K562 (cell line): ENCODE measurements around the gene CCDC127. TPM values are rescaled to one million over a fixed set of nuclear protein-coding genes. Genes with fewer than 3 reads are reported as not detected.

Source experiments
- ATAC-seq: fragments of 200-7000 bp; cut with Tn5 transposase; 3 replicates; pipeline ENCODE4 v1.9.1; 2020; ENCODE audit warnings: moderate library complexity
- BruUV-seq: library from RNA; stranded (reverse); fragments of 400-500 nt; replicated peaks from 2 replicates; lab custom pipeline; 2021; lab: Mats Ljungman, UMichigan
- CTCF ChIA-PET: fragments of 300-600 bp; formaldehyde crosslinking; extraction: SDS; loops from one replicate; lab custom pipeline; 2021; ENCODE audit warnings: low intra/inter-chr PET ratio; lab: Yijun Ruan, JAX
- POLR2A ChIA-PET: fragments of 300-600, 350-650 bp; sonication (Branson Sonifier 250); formaldehyde crosslinking; extraction: SDS; loops from one replicate; lab custom pipeline; 2021; ENCODE audit warnings: antibody characterized with exemption, inconsistent platforms; lab: Yijun Ruan, JAX
- DNase-seq, 4 experiments: peaks; one replicate each; pipeline versions ENCODE4 v3.0.0 to v3.0.0-alpha.2; 2011 to 2018; ENCODE audit warnings: low spot score in 3 of 4, mixed read lengths in 3 of 4; ENCODE audit errors: extremely low read depth in 1 of 4
- FAIRE-seq: peaks from 2 replicates; lab custom pipeline; 2011; peaks lifted over from hg19 to GRCh38; lab: Jason Lieb, UNC
- H2AFZ ChIP-seq: 2 replicates; pipeline ENCODE4 v1.6.0; 2011; ENCODE audit warnings: low read depth, low read length, control low read depth, inconsistent platforms
- H3K27ac ChIP-seq: fragments of 200-600 bp; 3 replicates; pipeline ENCODE4 v1.8.0; 2011; ENCODE audit warnings: low read depth, mild to moderate bottlenecking, control low read depth, inconsistent platforms, low read length, moderate library complexity, mixed read lengths; ENCODE audit errors: extremely low read depth
- H3K27me3 ChIP-seq, 2 experiments: fragments of 300-600 bp in 1 of 2; 2 replicates in 1 of 2; 3 replicates in 1 of 2; pipeline versions ENCODE4 v1.6.0 to v1.8.0; 2011; ENCODE audit warnings: inconsistent platforms in 2 of 2, low read length in 2 of 2, mild to moderate bottlenecking in 1 of 2, mixed read lengths in 1 of 2, moderate library complexity in 1 of 2; ENCODE audit not compliant: control insufficient read depth in 2 of 2, insufficient read depth in 2 of 2
- H3K36me3 ChIP-seq: fragments of 300-600 bp; 3 replicates; pipeline ENCODE4 v1.8.0; 2011; ENCODE audit warnings: mild to moderate bottlenecking, low read length, inconsistent platforms; ENCODE audit not compliant: control insufficient read depth, insufficient read depth
- H3K4me1 ChIP-seq, 2 experiments: fragments of 200-600 bp in 1 of 2; replicated peaks in 1 of 2; 2 replicates in 1 of 2; 3 replicates in 1 of 2; pipeline versions ENCODE4 v1.5.1 to v1.8.0; 2011; ENCODE audit warnings: inconsistent platforms in 2 of 2, low read length in 2 of 2, mild to moderate bottlenecking in 1 of 2, mixed read lengths in 1 of 2, moderate library complexity in 1 of 2; ENCODE audit not compliant: control insufficient read depth in 2 of 2, insufficient read depth in 2 of 2
- H3K4me2 ChIP-seq: 2 replicates; pipeline ENCODE4 v1.6.1; 2011; ENCODE audit warnings: low read length, control low read depth, inconsistent platforms, mixed read lengths; ENCODE audit not compliant: insufficient read depth
- H3K4me3 ChIP-seq: fragments of 200-600 bp; sonication (generic), shearing (Covaris generic); 2 replicates; pipeline ENCODE4 v1.5.1; 2016; ENCODE audit warnings: control low read depth, inconsistent platforms
- H3K79me2 ChIP-seq: fragments of 200-600 bp; 3 replicates; pipeline ENCODE4 v1.8.0; 2011; ENCODE audit warnings: low read length, inconsistent platforms; ENCODE audit not compliant: control insufficient read depth, insufficient read depth
- H3K9ac ChIP-seq, 2 experiments: 2 replicates each; pipeline versions ENCODE4 v1.6.0 to v1.6.1; 2011; ENCODE audit warnings: low read depth in 2 of 2, low read length in 2 of 2, control low read depth in 1 of 2, inconsistent platforms in 1 of 2, mild to moderate bottlenecking in 1 of 2, mixed read lengths in 1 of 2; ENCODE audit not compliant: insufficient read depth in 1 of 2
- H3K9me1 ChIP-seq: one replicate; pipeline ENCODE4 v1.6.0; 2011; ENCODE audit warnings: inconsistent platforms, mild to moderate bottlenecking, low read length, moderate library complexity; ENCODE audit not compliant: control insufficient read depth, insufficient read depth
- H3K9me3 ChIP-seq: replicated peaks from 2 replicates; pipeline ENCODE4 v1.5.1; 2011; ENCODE audit warnings: low read depth, low read length, inconsistent platforms; ENCODE audit not compliant: control insufficient read depth, insufficient read depth
- H4K20me1 ChIP-seq: replicated peaks from 2 replicates; pipeline ENCODE4 v1.6.1; 2011; ENCODE audit warnings: low read length, inconsistent platforms, mixed read lengths; ENCODE audit not compliant: control insufficient read depth, insufficient read depth
- DMBX1 ChIP-seq: fragments of 250-450 bp; sonication (Bioruptor Pico); IDR thresholded peaks from 2 replicates; pipeline ENCODE4 v1.8.0; 2022; ENCODE audit warnings: inconsistent platforms, mild to moderate bottlenecking, moderate library complexity, borderline replicate concordance
- EGR1 ChIP-seq: fragments of 450-650 bp; conservative IDR thresholded peaks from 2 replicates; pipeline ENCODE4 v1.6.1; 2017; ENCODE audit warnings: mild to moderate bottlenecking
- ELF2 ChIP-seq: fragments of 250-450 bp; sonication (Bioruptor Pico); IDR thresholded peaks from 2 replicates; pipeline ENCODE4 v1.5.0; 2021; ENCODE audit warnings: mild to moderate bottlenecking
- FOXK2 ChIP-seq, 2 experiments: fragments of 450-650 bp; IDR thresholded peaks in 1 of 2; conservative IDR thresholded peaks in 1 of 2; 2 replicates each; pipeline ENCODE4 v1.6.1; 2016; ENCODE audit warnings: low read depth in 2 of 2, mild to moderate bottlenecking in 1 of 2
- L3MBTL2 ChIP-seq: fragments of 450-650 bp; IDR thresholded peaks from 2 replicates; pipeline ENCODE4 v1.6.1; 2016; ENCODE audit warnings: mild to moderate bottlenecking, moderate library complexity
- WGBS: fragments of 100-300 bp; shearing (Covaris generic); methylation state at CpG from one replicate; pipeline ENCODE4 v1.1.6; 2016; ENCODE audit warnings: low coverage, mixed read lengths; ENCODE audit not compliant: insufficient coverage; ENCODE audit errors: missing lambda C conversion rate; 5-methylcytosine and 5-hydroxymethylcytosine counted together
- in situ Hi-C: fragments of 300-500 bp; cut with MboI; formaldehyde crosslinking; loops from 4 replicates; pipeline ENCODE4 v1.15.0; 2018; ENCODE audit warnings: inconsistent platforms, mixed read lengths
- intact Hi-C: fragments of 100-400 bp; cut with micrococcal nuclease; formaldehyde crosslinking; loops from 2 replicates; pipeline ENCODE4 v1.14.2; 2022
- polyA plus RNA-seq, 8 experiments: library from polyadenylated mRNA; depleted of rRNA in 4 of 8; stranded (reverse) in 5 of 8; unstranded in 3 of 8; fragments of >200 nt; fragmentation: Nextera tagmentation in 2 of 8; fragmentation: Illumina TruSeq in 1 of 8; extraction: Ambion mirVana in 2 of 8; extraction: Trizol in 1 of 8; gene quantifications; 2 replicates each; pipeline versions ENCODE4 v1.2.1 to v1.2.3, GENCODE V29; 2011 to 2014; ENCODE audit warnings: inconsistent platforms in 1 of 8, missing spikeins in 1 of 8
- total RNA-seq, 7 experiments: library from RNA; depleted of rRNA in 6 of 7; stranded (reverse); fragments of >200 nt in 6 of 7; fragmentation: Illumina TruSeq in 2 of 7; extraction: Trizol in 2 of 7; gene quantifications; 2 replicates each; pipeline versions ENCODE4 v1.2.1 to v1.2.3, GENCODE V29; 2011 to 2021; ENCODE audit warnings: low replicate concordance in 1 of 7
- TF ChIP-seq, protein P1 (sequence below): sonication (generic); formaldehyde crosslinking; IDR thresholded peaks from 2 replicates; pipeline ENCODE4 v1.9.0; 2022; ENCODE audit warnings: mild to moderate bottlenecking, missing genetic modification reagents
- TF ChIP-seq, protein P2 (sequence below): fragments of 250-450 bp; sonication (Bioruptor Pico); IDR thresholded peaks from 2 replicates; pipeline ENCODE4 v1.5.0; 2021; ENCODE audit warnings: mild to moderate bottlenecking, moderate library complexity

CCDC127 gene
- total and polyA plus RNA-seq, 9 of the 15 experiments (the other 6 are each of a cell fraction or from before 2014, with no cell fraction given), result 2.7 to 4.5 (median 4.1) TPM

- H3K4me2 ChIP-seq, result no peak overlapping the region
- no peaks in the 10 kb centered on the region for H3K9me1 ChIP-seq
- H3K4me1 ChIP-seq, result peaks cover 0 to 54% of the 10 kb centered on the region in 2 experiments; a peak in 2 of 5 replicates
- BruUV-seq, result no TSS peak
- H3K27ac ChIP-seq, result no peak overlapping the region
- DNase-seq (no peak), FAIRE-seq (no peak)
- CTCF ChIA-PET, result no interaction called here
- TF ChIP-seq, protein P1, sequence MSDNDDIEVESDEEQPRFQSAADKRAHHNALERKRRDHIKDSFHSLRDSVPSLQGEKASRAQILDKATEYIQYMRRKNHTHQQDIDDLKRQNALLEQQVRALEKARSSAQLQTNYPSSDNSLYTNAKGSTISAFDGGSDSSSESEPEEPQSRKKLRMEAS (CRISPR knock-in tag), result peak; percentile 37
- no peak for TF ChIP-seq ELF2
- TF ChIP-seq DMBX1, result no peak
- TF ChIP-seq, protein P2, sequence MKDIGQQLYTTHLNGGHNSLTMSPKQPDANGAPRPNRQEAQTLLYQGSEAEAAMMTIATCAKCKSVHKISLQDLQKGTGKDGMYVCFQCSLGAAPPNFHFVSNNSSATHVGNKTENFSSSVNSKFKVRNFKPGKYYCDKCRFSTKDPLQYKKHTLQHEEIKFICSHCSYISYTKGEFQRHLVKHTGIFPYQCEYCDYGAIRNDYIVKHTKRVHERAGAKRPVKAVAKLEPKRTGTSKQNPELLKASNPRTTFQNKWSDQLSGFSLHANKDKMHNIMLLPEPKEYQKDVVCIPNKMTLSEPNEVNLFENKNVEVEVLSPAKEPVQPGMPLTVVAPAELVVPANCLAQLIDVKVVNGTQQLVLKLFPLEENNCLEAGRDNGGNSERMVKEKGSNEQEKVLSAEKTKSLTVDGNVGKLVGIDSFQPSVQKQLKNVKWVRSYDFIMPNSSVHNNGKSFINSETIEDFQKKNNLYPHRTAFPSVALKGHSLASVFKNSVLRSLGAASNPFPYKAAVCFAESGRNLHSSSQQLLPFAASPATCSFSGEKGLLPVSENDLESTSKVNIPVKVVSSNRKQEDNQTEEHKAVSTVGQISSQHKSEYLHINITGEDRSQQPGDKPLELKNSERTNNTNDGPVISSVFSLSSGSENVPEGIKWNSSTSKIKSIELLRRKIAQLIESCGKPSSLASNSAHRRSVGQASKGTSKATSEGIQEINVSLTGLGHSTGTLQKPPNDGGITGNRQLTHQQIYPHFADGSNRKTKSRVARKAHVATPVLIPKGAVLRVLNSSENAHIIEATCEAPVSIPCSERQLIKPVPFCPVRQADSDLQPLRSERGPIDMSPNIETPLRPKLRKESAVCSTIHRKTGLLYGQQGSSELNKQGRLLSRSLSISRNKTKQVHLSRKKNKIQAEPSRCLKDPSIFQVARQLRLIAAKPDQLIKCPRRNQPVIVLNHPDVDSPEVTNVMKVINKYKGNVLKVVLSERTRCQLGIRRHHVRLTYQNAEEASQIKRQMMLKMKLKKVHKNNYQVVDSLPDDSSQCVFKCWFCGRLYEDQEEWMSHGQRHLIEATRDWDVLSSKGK (CRISPR knock-in tag), result no peak
- 0 out of 2 replicates have a peak, but pooled peaks have one; percentile 40 for TF ChIP-seq L3MBTL2
- TF ChIP-seq EGR1, result 0 out of 2 replicates have a peak, but pooled peaks have one; percentile 12
- TF ChIP-seq FOXK2 (conservative IDR thresholded peaks at IDR 0.05 in 1 of 2, IDR thresholded peaks at IDR 0.05 in 1 of 2; ENCODE audit: low read depth in 2 of 2), result no peak
- TF ChIP-seq, all 486 proteins: peak for 3
- no peaks in the 10 kb centered on the region for H3K79me2 ChIP-seq
- H2AFZ ChIP-seq, result no peak overlapping the region
- peaks cover 36% of the 10 kb centered on the region for H4K20me1 ChIP-seq
- 8% methylated on average over 28 of the region's 28 CpGs for WGBS
- POLR2A ChIA-PET, result interaction anchor here (1.3 kb wide), 1 partner anchor 12 kb away, joined by 3 read pairs; no protein-coding TSS in a partner anchor
- in situ Hi-C loops, result no loop called here
- H3K36me3 ChIP-seq, result no peaks in the 10 kb centered on the region
- no peak for ATAC-seq
- H3K9me3 ChIP-seq, result no peaks in the 10 kb centered on the region
- intact Hi-C loops, result loop anchor here (5.0 kb wide), 1 partner anchor 251 kb away; no protein-coding TSS in a partner anchor
- H3K9ac ChIP-seq, result peak overlapping the region in 1 of 2 experiments; percentile 19; a peak in 1 of 4 replicates
- H3K27me3 ChIP-seq, result peaks cover 48 to 88% of the 10 kb centered on the region in 2 experiments
- H3K4me3 ChIP-seq, result no peak overlapping the region
These were observed 31.6 kb downstream of the CCDC127 start for GRCh38 chr5:186091-187041.
